ENCODE measurements around the gene ZSCAN20.

Gene ZSCAN20

DNA sequence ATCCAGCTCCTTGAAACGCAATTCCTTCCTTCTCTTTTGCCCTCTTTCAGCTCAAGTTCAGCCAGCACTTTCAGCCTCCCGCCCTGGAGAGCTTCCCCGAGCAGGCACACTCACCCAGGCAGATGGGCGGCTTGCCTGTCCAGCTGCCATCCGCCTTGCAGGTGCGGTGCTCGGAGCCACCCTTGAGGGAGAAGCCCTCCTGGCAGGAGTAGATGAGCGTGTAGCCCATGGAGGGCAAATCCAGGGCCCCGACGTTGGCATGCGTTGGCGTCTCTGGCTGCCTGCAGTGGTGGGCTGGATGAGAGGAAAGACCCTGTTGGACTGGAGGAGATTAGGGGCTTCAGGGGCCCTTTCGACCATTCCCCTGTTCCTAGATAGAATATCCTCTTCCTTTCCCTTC, 60.5 kb downstream of the ZSCAN20 start:
- Histone ChIP-seq H3K4me1 (ENCODE audit: control insufficient read depth, low read length) (no peaks in the 10 kb centered on the region), H3K79me2 (ENCODE audit: control insufficient read depth, low read length) (no peaks in the 10 kb centered on the region), H3K27ac (ENCODE audit: low read depth, low read length) (no peak overlapping the region), H4K20me1 (ENCODE audit: control insufficient read depth, insufficient read depth, low read depth, low read length) (no peaks in the 10 kb centered on the region), H3K36me3 (ENCODE audit: control insufficient read depth, low read length) (no peaks in the 10 kb centered on the region), H3K4me3 (ENCODE audit: low read length) (no peak overlapping the region), H3K9me3 (ENCODE audit: control insufficient read depth, insufficient read depth, low read length) (no peaks in the 10 kb centered on the region), H3K4me2 (ENCODE audit: low read length) (no peak overlapping the region), H3K9me2 (replicated peaks; ENCODE audit: control insufficient read depth, low read length) (no peaks in the 10 kb centered on the region), H3F3A (ENCODE audit: control insufficient read depth, insufficient read depth) (no peaks in the 10 kb centered on the region), H3K27me3 (ENCODE audit: control insufficient read depth, low read length) (no peaks in the 10 kb centered on the region; the same call in 1 of the 2 replicates)
- TF ChIP-seq EZH2phosphoT487 (IDR thresholded peaks at IDR 0.05; ENCODE audit: borderline replicate concordance, low read length) = no peak
- TF ChIP-seq, protein P1, sequence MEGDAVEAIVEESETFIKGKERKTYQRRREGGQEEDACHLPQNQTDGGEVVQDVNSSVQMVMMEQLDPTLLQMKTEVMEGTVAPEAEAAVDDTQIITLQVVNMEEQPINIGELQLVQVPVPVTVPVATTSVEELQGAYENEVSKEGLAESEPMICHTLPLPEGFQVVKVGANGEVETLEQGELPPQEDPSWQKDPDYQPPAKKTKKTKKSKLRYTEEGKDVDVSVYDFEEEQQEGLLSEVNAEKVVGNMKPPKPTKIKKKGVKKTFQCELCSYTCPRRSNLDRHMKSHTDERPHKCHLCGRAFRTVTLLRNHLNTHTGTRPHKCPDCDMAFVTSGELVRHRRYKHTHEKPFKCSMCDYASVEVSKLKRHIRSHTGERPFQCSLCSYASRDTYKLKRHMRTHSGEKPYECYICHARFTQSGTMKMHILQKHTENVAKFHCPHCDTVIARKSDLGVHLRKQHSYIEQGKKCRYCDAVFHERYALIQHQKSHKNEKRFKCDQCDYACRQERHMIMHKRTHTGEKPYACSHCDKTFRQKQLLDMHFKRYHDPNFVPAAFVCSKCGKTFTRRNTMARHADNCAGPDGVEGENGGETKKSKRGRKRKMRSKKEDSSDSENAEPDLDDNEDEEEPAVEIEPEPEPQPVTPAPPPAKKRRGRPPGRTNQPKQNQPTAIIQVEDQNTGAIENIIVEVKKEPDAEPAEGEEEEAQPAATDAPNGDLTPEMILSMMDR (IDR thresholded peaks at IDR 0.05; ENCODE audit: low read depth, low read length, poor library complexity, severe bottlenecking) = no peak

DNA sequence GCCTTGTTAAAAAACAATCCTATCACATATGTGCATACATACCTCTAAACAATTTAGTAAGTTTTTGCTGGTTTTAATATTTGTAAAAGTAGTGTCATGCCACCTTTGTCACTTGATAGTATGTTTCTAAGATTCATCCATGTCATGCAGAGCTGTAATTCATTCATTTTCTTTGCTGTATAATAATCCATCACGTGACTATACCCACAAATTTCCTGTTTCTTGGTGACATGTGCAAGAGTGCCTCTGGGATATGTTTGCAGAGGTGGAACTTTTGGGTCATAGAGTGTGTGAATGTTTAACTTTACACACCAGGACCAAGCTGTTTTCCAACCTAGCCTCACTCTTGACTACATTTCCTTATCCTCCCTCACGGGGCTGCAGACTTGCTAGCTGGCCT, 62.9 kb downstream of the ZSCAN20 start:
- no peaks in the 10 kb centered on the region for H3K9me2 ChIP-seq (replicated peaks; ENCODE audit: control insufficient read depth, low read length)
- TF ChIP-seq, protein P1 (IDR thresholded peaks at IDR 0.05; ENCODE audit: low read depth, low read length, poor library complexity, severe bottlenecking) = no peak
- TF ChIP-seq EZH2phosphoT487 (IDR thresholded peaks at IDR 0.05; ENCODE audit: borderline replicate concordance, low read length) = no peak
- H3K79me2 ChIP-seq (ENCODE audit: control insufficient read depth, low read length) = no peaks in the 10 kb centered on the region
- no peaks in the 10 kb centered on the region for H3K36me3 ChIP-seq (ENCODE audit: control insufficient read depth, low read length)
- no peaks in the 10 kb centered on the region for H3K4me1 ChIP-seq (ENCODE audit: control insufficient read depth, low read length)
- no peaks in the 10 kb centered on the region for H3K9me3 ChIP-seq (ENCODE audit: control insufficient read depth, insufficient read depth, low read length)
- H4K20me1 ChIP-seq (ENCODE audit: control insufficient read depth, insufficient read depth, low read depth, low read length) = no peaks in the 10 kb centered on the region
- no peaks in the 10 kb centered on the region; the same call in 1 of the 2 replicates for H3K27me3 ChIP-seq (ENCODE audit: control insufficient read depth, low read length)
- H3K27ac ChIP-seq (ENCODE audit: low read depth, low read length) = no peak overlapping the region
- no peak overlapping the region for H3K4me2 ChIP-seq (ENCODE audit: low read length)
- no peaks in the 10 kb centered on the region for H3F3A ChIP-seq (ENCODE audit: control insufficient read depth, insufficient read depth)
- H3K4me3 ChIP-seq (ENCODE audit: low read length) = no peak overlapping the region

DNA sequence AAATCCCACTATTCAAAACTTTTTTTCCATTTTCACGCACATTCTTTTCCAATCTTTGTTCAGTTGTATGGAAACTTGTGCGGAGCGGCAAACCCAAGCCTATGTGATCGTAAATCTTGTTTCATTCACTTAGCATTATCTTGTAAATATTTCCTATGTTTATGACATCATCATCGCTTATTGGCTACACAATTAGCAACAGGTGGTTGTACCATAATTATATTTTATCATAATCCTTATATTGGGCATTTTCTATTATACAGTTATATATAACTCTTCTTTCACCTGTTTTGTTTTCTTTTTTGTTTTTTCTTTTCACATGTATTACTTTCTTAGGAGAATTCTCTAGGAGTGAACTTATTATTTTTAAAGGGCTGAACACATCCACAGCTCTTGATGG, 65.4 kb downstream of the ZSCAN20 start:
- no peaks in the 10 kb centered on the region for H3F3A ChIP-seq (ENCODE audit: control insufficient read depth, insufficient read depth)
- TF ChIP-seq, protein P1 (IDR thresholded peaks at IDR 0.05; ENCODE audit: low read depth, low read length, poor library complexity, severe bottlenecking) = no peak
- TF ChIP-seq EZH2phosphoT487 (IDR thresholded peaks at IDR 0.05; ENCODE audit: borderline replicate concordance, low read length) = no peak
- no peaks in the 10 kb centered on the region for H3K27me3 ChIP-seq (ENCODE audit: control insufficient read depth, low read length)
- H3K27ac ChIP-seq (ENCODE audit: low read depth, low read length) = no peak overlapping the region
- no peaks in the 10 kb centered on the region for H4K20me1 ChIP-seq (ENCODE audit: control insufficient read depth, insufficient read depth, low read depth, low read length)
- H3K36me3 ChIP-seq (ENCODE audit: control insufficient read depth, low read length) = no peaks in the 10 kb centered on the region
- no peaks in the 10 kb centered on the region for H3K4me1 ChIP-seq (ENCODE audit: control insufficient read depth, low read length)
- H3K79me2 ChIP-seq (ENCODE audit: control insufficient read depth, low read length) = no peaks in the 10 kb centered on the region
- H3K4me2 ChIP-seq (ENCODE audit: low read length) = no peak overlapping the region
- H3K4me3 ChIP-seq (ENCODE audit: low read length) = no peak overlapping the region
- H3K9me3 ChIP-seq (ENCODE audit: control insufficient read depth, insufficient read depth, low read length) = no peaks in the 10 kb centered on the region
- H3K9me2 ChIP-seq (replicated peaks; ENCODE audit: control insufficient read depth, low read length) = no peaks in the 10 kb centered on the region

DNA sequence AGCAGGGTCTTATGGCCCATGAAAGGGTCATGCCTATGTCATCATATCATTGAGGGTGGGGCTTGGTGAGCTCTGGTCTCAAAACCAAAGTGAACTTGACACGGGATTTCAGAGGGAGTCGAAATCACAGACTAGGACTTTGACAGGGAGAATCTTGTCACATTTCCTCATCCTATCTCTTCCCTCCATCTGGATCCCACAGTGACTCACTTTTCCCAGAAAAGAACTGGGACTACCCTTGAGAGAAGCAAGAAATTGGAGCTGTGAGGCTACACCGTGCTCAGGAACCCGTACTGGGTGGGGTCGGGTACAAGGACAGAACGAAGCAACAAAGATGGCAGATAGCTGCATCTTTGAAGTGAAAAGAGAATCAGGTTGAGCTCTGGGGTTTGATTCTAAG, 69.5 kb downstream of the ZSCAN20 start:
- Histone ChIP-seq H3K4me2 (ENCODE audit: low read length) (no peak overlapping the region), H3K27me3 (ENCODE audit: control insufficient read depth, low read length) (no peaks in the 10 kb centered on the region), H3K4me3 (ENCODE audit: low read length) (no peak overlapping the region), H3F3A (ENCODE audit: control insufficient read depth, insufficient read depth) (no peaks in the 10 kb centered on the region), H3K9me3 (ENCODE audit: control insufficient read depth, insufficient read depth, low read length) (no peaks in the 10 kb centered on the region), H3K27ac (ENCODE audit: low read depth, low read length) (no peak overlapping the region), H4K20me1 (ENCODE audit: control insufficient read depth, insufficient read depth, low read depth, low read length) (no peaks in the 10 kb centered on the region), H3K4me1 (ENCODE audit: control insufficient read depth, low read length) (no peaks in the 10 kb centered on the region), H3K36me3 (ENCODE audit: control insufficient read depth, low read length) (no peaks in the 10 kb centered on the region), H3K79me2 (ENCODE audit: control insufficient read depth, low read length) (no peaks in the 10 kb centered on the region), H3K9me2 (replicated peaks; ENCODE audit: control insufficient read depth, low read length) (no peaks in the 10 kb centered on the region)
- no peak for TF ChIP-seq EZH2phosphoT487 (IDR thresholded peaks at IDR 0.05; ENCODE audit: borderline replicate concordance, low read length)
- TF ChIP-seq, protein P1 (IDR thresholded peaks at IDR 0.05; ENCODE audit: low read depth, low read length, poor library complexity, severe bottlenecking) = no peak
